Panc1 (cell line): ENCODE measurements around the gene KRTAP9-2.
"Not testable (repeated sequence)": the region's sequence is repeated elsewhere in the genome, so short reads cannot be mapped to it uniquely, and the experiment has no call there.

ENCODE experiments used
- POLR2AphosphoS5 ChIP-seq: IDR thresholded peaks from 2 replicates; pipeline ENCODE4 v1.6.1; 2012; ENCODE audit warnings: mild to moderate bottlenecking, low read depth, low read length, moderate library complexity
- SIN3A ChIP-seq: IDR thresholded peaks from 2 replicates; pipeline ENCODE4 v1.6.1; 2012; ENCODE audit warnings: low read depth, mild to moderate bottlenecking, low read length, moderate library complexity, borderline replicate concordance; ENCODE audit not compliant: insufficient read depth
- TF ChIP-seq, protein P1 (sequence below): fragments of 450-650 bp; IDR thresholded peaks from 2 replicates; pipeline ENCODE4 v1.5.1; 2017; ENCODE audit warnings: mild to moderate bottlenecking
- TF ChIP-seq, protein P2 (sequence below), 2 experiments: IDR thresholded peaks; 2 replicates each; pipeline ENCODE4 v1.6.1; 2011 to 2012; ENCODE audit warnings: low read depth in 2 of 2, control low read depth in 1 of 2, low read length in 1 of 2, mild to moderate bottlenecking in 1 of 2, moderate library complexity in 1 of 2; ENCODE audit not compliant: insufficient read depth in 1 of 2

DNA sequence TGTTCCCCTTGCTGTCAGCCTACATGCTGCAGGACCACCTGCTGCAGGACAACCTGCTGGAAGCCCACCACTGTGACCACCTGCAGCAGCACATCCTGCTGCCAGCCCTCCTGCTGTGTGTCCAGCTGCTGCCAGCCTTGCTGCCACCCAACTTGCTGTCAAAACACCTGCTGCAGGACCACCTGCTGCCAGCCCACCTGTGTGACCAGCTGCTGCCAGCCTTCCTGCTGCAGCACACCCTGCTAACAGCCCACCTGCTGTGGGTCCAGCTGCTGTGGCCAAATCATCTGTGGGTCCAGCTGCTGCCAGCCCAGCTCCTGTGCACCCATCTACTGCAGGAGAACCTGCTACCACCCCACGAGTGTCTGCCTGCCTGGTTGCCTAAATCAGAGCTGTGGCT is 44.9 kb downstream of the KRTAP9-2 start:
- TF ChIP-seq, protein P1, sequence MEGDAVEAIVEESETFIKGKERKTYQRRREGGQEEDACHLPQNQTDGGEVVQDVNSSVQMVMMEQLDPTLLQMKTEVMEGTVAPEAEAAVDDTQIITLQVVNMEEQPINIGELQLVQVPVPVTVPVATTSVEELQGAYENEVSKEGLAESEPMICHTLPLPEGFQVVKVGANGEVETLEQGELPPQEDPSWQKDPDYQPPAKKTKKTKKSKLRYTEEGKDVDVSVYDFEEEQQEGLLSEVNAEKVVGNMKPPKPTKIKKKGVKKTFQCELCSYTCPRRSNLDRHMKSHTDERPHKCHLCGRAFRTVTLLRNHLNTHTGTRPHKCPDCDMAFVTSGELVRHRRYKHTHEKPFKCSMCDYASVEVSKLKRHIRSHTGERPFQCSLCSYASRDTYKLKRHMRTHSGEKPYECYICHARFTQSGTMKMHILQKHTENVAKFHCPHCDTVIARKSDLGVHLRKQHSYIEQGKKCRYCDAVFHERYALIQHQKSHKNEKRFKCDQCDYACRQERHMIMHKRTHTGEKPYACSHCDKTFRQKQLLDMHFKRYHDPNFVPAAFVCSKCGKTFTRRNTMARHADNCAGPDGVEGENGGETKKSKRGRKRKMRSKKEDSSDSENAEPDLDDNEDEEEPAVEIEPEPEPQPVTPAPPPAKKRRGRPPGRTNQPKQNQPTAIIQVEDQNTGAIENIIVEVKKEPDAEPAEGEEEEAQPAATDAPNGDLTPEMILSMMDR, result not testable (repeated sequence)
- TF ChIP-seq, protein P2, sequence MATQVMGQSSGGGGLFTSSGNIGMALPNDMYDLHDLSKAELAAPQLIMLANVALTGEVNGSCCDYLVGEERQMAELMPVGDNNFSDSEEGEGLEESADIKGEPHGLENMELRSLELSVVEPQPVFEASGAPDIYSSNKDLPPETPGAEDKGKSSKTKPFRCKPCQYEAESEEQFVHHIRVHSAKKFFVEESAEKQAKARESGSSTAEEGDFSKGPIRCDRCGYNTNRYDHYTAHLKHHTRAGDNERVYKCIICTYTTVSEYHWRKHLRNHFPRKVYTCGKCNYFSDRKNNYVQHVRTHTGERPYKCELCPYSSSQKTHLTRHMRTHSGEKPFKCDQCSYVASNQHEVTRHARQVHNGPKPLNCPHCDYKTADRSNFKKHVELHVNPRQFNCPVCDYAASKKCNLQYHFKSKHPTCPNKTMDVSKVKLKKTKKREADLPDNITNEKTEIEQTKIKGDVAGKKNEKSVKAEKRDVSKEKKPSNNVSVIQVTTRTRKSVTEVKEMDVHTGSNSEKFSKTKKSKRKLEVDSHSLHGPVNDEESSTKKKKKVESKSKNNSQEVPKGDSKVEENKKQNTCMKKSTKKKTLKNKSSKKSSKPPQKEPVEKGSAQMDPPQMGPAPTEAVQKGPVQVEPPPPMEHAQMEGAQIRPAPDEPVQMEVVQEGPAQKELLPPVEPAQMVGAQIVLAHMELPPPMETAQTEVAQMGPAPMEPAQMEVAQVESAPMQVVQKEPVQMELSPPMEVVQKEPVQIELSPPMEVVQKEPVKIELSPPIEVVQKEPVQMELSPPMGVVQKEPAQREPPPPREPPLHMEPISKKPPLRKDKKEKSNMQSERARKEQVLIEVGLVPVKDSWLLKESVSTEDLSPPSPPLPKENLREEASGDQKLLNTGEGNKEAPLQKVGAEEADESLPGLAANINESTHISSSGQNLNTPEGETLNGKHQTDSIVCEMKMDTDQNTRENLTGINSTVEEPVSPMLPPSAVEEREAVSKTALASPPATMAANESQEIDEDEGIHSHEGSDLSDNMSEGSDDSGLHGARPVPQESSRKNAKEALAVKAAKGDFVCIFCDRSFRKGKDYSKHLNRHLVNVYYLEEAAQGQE (IDR thresholded peaks at IDR 0.05; ENCODE audit: insufficient read depth in 1 of 2, low read depth in 2 of 2, low read length in 1 of 2), result not testable (repeated sequence)
- not testable (repeated sequence) for TF ChIP-seq SIN3A, POLR2AphosphoS5
